Measurements from ENCODE around the gene MRC1. TPM values are rescaled to one million over a fixed set of nuclear protein-coding genes. Genes with fewer than 3 reads are reported as not detected.

MRC1 gene
- total RNA-seq, 1 experiment from 2014 or later: 0.37 TPM

GRCh38 chr10:17907641-17908040, 98.5 kb downstream of the MRC1 start:
- no peaks in the 10 kb centered on the region for H3K9me3 ChIP-seq (ENCODE audit: control insufficient read depth in 1 of 2, insufficient read depth in 1 of 2, low read depth in 1 of 2, low read length in 2 of 2)
- DNase-seq (ENCODE audit: low read depth, low spot score) (no peak), ATAC-seq (no peak)
- no peaks in the 10 kb centered on the region for H3K79me2 ChIP-seq (ENCODE audit: insufficient read depth, low read length)
- POLR2A ChIA-PET: no interaction called here
- no TSS peak for BruUV-seq (replicated peaks)
- peaks cover 6% of the 10 kb centered on the region; the same call in 1 of the 2 replicates for H3K27me3 ChIP-seq (ENCODE audit: insufficient read depth, low read length)
- H3K9me2 ChIP-seq (ENCODE audit: insufficient read depth): no peaks in the 10 kb centered on the region
- no peak overlapping the region for H3K9ac ChIP-seq (ENCODE audit: low read length)
- RAD21 ChIA-PET (ENCODE audit: low non-redundant PET in 1 of 2, low total read pairs in 2 of 2, uncharacterized antibody in 2 of 2, unreplicated experiment in 2 of 2): no interaction called here
- H3K4me3 ChIP-seq (replicated peaks in 1 of 2; ENCODE audit: low read depth in 1 of 2, low read length in 2 of 2): no peak overlapping the region
- no peaks in the 10 kb centered on the region for H3K4me1 ChIP-seq (ENCODE audit: control insufficient read depth in 1 of 2, insufficient read depth in 2 of 2, low read length in 2 of 2)
- CTCF ChIA-PET: no interaction called here
- H3K27ac ChIP-seq (ENCODE audit: low read depth, low read length): no peak overlapping the region
- TF ChIP-seq ZFX (IDR thresholded peaks at IDR 0.05) (no peak), POLR2A (IDR thresholded peaks at IDR 0.05; ENCODE audit: borderline replicate concordance, extremely low read depth, insufficient read depth, insufficient read length) (no peak), FOSL1 (IDR thresholded peaks at IDR 0.05; ENCODE audit: low read depth) (no peak), ELF1 (IDR thresholded peaks at IDR 0.05; ENCODE audit: borderline replicate concordance, low read depth) (no peak), POLR2AphosphoS5 (IDR thresholded peaks at IDR 0.05; ENCODE audit: low read depth, low read length) (no peak), SP1 (IDR thresholded peaks at IDR 0.05; ENCODE audit: low read depth) (no peak), ZNF274 (IDR thresholded peaks at IDR 0.05; ENCODE audit: low read depth, low read length) (no peak), RAD21 (IDR thresholded peaks at IDR 0.05; ENCODE audit: low read depth) (no peak), SIN3A (IDR thresholded peaks at IDR 0.05; ENCODE audit: low read depth) (no peak), ATF3 (IDR thresholded peaks at IDR 0.05) (no peak), SRF (IDR thresholded peaks at IDR 0.05; ENCODE audit: low read depth) (no peak), REST (IDR thresholded peaks at IDR 0.05; ENCODE audit: low read depth) (no peak)
- intact Hi-C loops (cut with micrococcal nuclease): no loop called here
- no peak overlapping the region for H2AFZ ChIP-seq (ENCODE audit: low read depth, low read length, poor library complexity, severe bottlenecking)
- no peaks in the 10 kb centered on the region for H3K36me3 ChIP-seq (ENCODE audit: control insufficient read depth in 1 of 2, insufficient read depth in 2 of 2, low read length in 2 of 2)
- H3K4me2 ChIP-seq (ENCODE audit: low read length): no peak overlapping the region
- no peaks in the 10 kb centered on the region for H4K20me1 ChIP-seq (ENCODE audit: insufficient read depth)

All from HCT116 (cell line).